DOHH2 (cell line): ENCODE measurements around the gene RAC2.

ENCODE experiments used
- H3F3A ChIP-seq: fragments of 200-600 bp; sonication (generic), shearing (Covaris generic); 2 replicates; pipeline ENCODE4 v1.6.0; 2016; ENCODE audit warnings: antibody characterized with exemption, mild to moderate bottlenecking; ENCODE audit not compliant: control insufficient read depth, insufficient read depth
- H3K27ac ChIP-seq: fragments of 200-600 bp; sonication (generic); 2 replicates; pipeline ENCODE4 v1.5.1; 2014; ENCODE audit warnings: low read depth, mild to moderate bottlenecking, low read length, moderate library complexity
- H3K27me3 ChIP-seq: fragments of 200-600 bp; sonication (generic); 2 replicates; pipeline ENCODE4 v1.6.1; 2014; ENCODE audit warnings: mild to moderate bottlenecking, low read length, mixed read lengths; ENCODE audit not compliant: control insufficient read depth
- H3K36me3 ChIP-seq: fragments of 200-600 bp; sonication (generic); 2 replicates; pipeline ENCODE4 v1.6.1; 2014; ENCODE audit warnings: mild to moderate bottlenecking, low read length, moderate library complexity, mixed read lengths; ENCODE audit not compliant: control insufficient read depth
- H3K4me1 ChIP-seq: fragments of 200-600 bp; sonication (generic); 2 replicates; pipeline ENCODE4 v1.6.1; 2014; ENCODE audit warnings: mild to moderate bottlenecking, low read length, mixed read lengths; ENCODE audit not compliant: control insufficient read depth
- H3K4me2 ChIP-seq: fragments of 200-600 bp; sonication (generic); 2 replicates; pipeline ENCODE4 v1.6.0; 2014; ENCODE audit warnings: mild to moderate bottlenecking, low read length, moderate library complexity
- H3K4me3 ChIP-seq: fragments of 200-600 bp; sonication (generic); 2 replicates; pipeline ENCODE4 v1.5.1; 2014; ENCODE audit warnings: mild to moderate bottlenecking, low read length, mixed read lengths
- H3K79me2 ChIP-seq: fragments of 200-600 bp; sonication (generic); 2 replicates; pipeline ENCODE4 v1.6.1; 2014; ENCODE audit warnings: mild to moderate bottlenecking, low read length, mixed read lengths; ENCODE audit not compliant: control insufficient read depth
- H3K9me2 ChIP-seq: fragments of 200-600 bp; sonication (generic); replicated peaks from 2 replicates; pipeline ENCODE4 v1.6.1; 2014; ENCODE audit warnings: mild to moderate bottlenecking, low read length, mixed read lengths; ENCODE audit not compliant: control insufficient read depth
- H3K9me3 ChIP-seq: fragments of 200-600 bp; sonication (generic); 2 replicates; pipeline ENCODE4 v1.6.1; 2014; ENCODE audit warnings: antibody characterized with exemption, low read length, mixed read lengths; ENCODE audit not compliant: control insufficient read depth, insufficient read depth
- H4K20me1 ChIP-seq: fragments of 200-600 bp; sonication (generic); 2 replicates; pipeline ENCODE4 v1.6.0; 2014; ENCODE audit warnings: low read depth, mild to moderate bottlenecking, antibody characterized with exemption, low read length, moderate library complexity; ENCODE audit not compliant: control insufficient read depth, insufficient read depth
- EZH2phosphoT487 ChIP-seq: fragments of 200-600 bp; sonication (generic); IDR thresholded peaks from 2 replicates; pipeline ENCODE4 v1.6.1; 2017; ENCODE audit warnings: borderline replicate concordance, mild to moderate bottlenecking, antibody characterized with exemption, low read length, moderate library complexity, mixed read lengths
- TF ChIP-seq, protein P1 (sequence below): fragments of 200-600 bp; sonication (generic); IDR thresholded peaks from one replicate; pipeline ENCODE4 v1.5.1; 2014; ENCODE audit warnings: antibody characterized with exemption, mild to moderate bottlenecking, low read depth, low read length; ENCODE audit not compliant: poor library complexity, severe bottlenecking

The RAC2 gene

GRCh38 chr22:37239336-37240239 lies 4.5 kb downstream of the RAC2 start:
- no peak overlapping the region for H3K4me2 ChIP-seq
- H3K79me2 ChIP-seq: peaks cover 84% of the 10 kb centered on the region
- H3K4me3 ChIP-seq: no peak overlapping the region
- no peaks in the 10 kb centered on the region for H3K27me3 ChIP-seq
- H3K4me1 ChIP-seq: peaks cover 85% of the 10 kb centered on the region
- peaks cover 4% of the 10 kb centered on the region for H3F3A ChIP-seq
- no peaks in the 10 kb centered on the region for H4K20me1 ChIP-seq
- peaks cover 81% of the 10 kb centered on the region for H3K36me3 ChIP-seq
- H3K9me2 ChIP-seq: no peaks in the 10 kb centered on the region
- H3K9me3 ChIP-seq: no peaks in the 10 kb centered on the region
- TF ChIP-seq, protein P1, sequence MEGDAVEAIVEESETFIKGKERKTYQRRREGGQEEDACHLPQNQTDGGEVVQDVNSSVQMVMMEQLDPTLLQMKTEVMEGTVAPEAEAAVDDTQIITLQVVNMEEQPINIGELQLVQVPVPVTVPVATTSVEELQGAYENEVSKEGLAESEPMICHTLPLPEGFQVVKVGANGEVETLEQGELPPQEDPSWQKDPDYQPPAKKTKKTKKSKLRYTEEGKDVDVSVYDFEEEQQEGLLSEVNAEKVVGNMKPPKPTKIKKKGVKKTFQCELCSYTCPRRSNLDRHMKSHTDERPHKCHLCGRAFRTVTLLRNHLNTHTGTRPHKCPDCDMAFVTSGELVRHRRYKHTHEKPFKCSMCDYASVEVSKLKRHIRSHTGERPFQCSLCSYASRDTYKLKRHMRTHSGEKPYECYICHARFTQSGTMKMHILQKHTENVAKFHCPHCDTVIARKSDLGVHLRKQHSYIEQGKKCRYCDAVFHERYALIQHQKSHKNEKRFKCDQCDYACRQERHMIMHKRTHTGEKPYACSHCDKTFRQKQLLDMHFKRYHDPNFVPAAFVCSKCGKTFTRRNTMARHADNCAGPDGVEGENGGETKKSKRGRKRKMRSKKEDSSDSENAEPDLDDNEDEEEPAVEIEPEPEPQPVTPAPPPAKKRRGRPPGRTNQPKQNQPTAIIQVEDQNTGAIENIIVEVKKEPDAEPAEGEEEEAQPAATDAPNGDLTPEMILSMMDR: no peak
- no peak for TF ChIP-seq EZH2phosphoT487
- no peak overlapping the region for H3K27ac ChIP-seq

DNA sequence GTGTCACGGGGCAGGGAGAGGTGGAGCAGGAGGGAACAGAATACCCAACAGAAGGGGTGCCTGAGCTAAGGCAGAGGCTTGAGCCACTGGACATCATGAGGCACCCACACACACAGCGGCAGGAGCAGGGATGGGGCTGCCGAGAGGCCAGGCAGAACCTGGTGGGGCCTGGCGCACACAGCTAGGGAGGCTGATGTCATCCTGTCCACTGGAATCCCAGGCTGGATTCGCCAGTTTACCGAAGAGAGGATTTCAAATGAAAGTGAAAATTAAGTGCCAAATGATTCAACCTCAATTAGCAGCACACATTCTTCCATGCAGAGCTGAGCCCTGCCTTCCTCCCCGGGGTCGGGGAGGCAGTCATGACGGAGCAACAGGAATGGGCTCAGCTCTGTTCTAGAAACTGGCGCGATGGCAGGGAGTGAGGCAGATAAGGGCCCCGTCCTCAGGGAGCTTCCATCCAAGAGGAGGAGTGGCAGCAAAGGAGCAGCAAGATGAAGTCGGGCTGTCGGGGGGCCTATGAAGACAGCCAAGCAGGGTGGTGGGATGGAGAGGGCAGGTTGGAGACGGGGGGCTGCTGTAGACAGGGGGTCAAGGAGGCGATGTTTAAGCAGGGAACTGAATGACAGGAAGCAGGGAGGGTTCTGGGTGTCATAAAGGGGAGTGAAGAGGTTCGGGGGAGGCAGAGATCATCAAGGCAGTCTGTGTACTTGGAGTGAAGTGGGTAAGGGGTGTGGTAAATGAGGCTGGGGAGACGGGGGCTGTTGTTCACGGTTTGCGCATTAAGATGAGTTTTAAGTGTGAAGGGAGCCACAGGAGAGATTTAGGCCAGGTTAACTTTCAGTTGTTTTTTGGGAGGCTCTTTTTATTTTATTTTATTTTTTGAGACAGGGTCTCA lies 6.4 kb downstream of the RAC2 start:
- Histone ChIP-seq H3K4me1 (peaks cover 89% of the 10 kb centered on the region), H3K79me2 (peaks cover 74% of the 10 kb centered on the region), H3K36me3 (peaks cover 85% of the 10 kb centered on the region)

GRCh38 chr22:37235897-37236607 lies 8.0 kb downstream of the RAC2 start:
- Histone ChIP-seq H3K79me2 (peaks cover 63% of the 10 kb centered on the region), H3K36me3 (peaks cover 88% of the 10 kb centered on the region), H3K9me3 (no peaks in the 10 kb centered on the region), H3K27me3 (no peaks in the 10 kb centered on the region), H3K4me1 (peaks cover 89% of the 10 kb centered on the region), H3K4me3 (no peak overlapping the region), H3K4me2 (0 out of 2 replicates have a peak overlapping the region, but pooled peaks have one; percentile 3), H3F3A (peaks cover 4% of the 10 kb centered on the region; the same call in 1 of the 2 replicates), H3K9me2 (no peaks in the 10 kb centered on the region), H4K20me1 (no peaks in the 10 kb centered on the region), H3K27ac (no peak overlapping the region)
- TF ChIP-seq, protein P1: no peak

More for the DNA sequence above, 6.4 kb downstream of the RAC2 start:
- Histone ChIP-seq H3K27me3 (no peaks in the 10 kb centered on the region), H3K9me2 (no peaks in the 10 kb centered on the region), H4K20me1 (no peaks in the 10 kb centered on the region), H3F3A (no peaks in the 10 kb centered on the region), H3K4me2 (no peak overlapping the region), H3K27ac (no peak overlapping the region), H3K4me3 (no peak overlapping the region), H3K9me3 (no peaks in the 10 kb centered on the region)
- TF ChIP-seq, protein P1: no peak
- TF ChIP-seq EZH2phosphoT487: no peak
